Mesothelial cell of epicardium (in vitro differentiated cells): ENCODE measurements around the gene SIK3. TPM values are rescaled to one million over a fixed set of nuclear protein-coding genes. Genes with fewer than 3 reads are reported as not detected.

Experiments
- DNase-seq, 2 experiments: peaks; one replicate each; pipeline ENCODE4 v3.0.0; 2021; ENCODE audit warnings: low spot score in 2 of 2; ENCODE audit not compliant: unreplicated experiment in 2 of 2
- H3K27ac Mint-ChIP-seq: 2 replicates; pipeline ENCODE4 v1.8.0; 2021; ENCODE audit warnings: mixed read lengths
- H3K27me3 Mint-ChIP-seq: 2 replicates; pipeline ENCODE4 v1.8.0; 2021; ENCODE audit warnings: low read depth, mixed read lengths
- H3K36me3 Mint-ChIP-seq: 2 replicates; pipeline ENCODE4 v1.8.0; 2021; ENCODE audit warnings: mixed read lengths
- H3K4me1 Mint-ChIP-seq: 2 replicates; pipeline ENCODE4 v1.8.0; 2021; ENCODE audit warnings: mixed read lengths
- H3K4me3 Mint-ChIP-seq: 2 replicates; pipeline ENCODE4 v1.8.0; 2021; ENCODE audit warnings: mild to moderate bottlenecking, moderate library complexity, mixed read lengths
- H3K9me3 Mint-ChIP-seq: 2 replicates; pipeline ENCODE4 v1.8.0; 2021; ENCODE audit warnings: mixed read lengths
- CTCF ChIP-seq: fragments of 200-600 bp; sonication (generic); IDR thresholded peaks from one replicate; pipeline ENCODE4 v1.5.0; 2021; ENCODE audit warnings: antibody characterized with exemption; ENCODE audit not compliant: unreplicated experiment
- total RNA-seq: library from RNA; stranded (reverse); gene quantifications from 3 replicates; pipeline ENCODE4 v1.2.1, GENCODE V29; 2021

Gene SIK3
- total RNA-seq, 1 donor from 2014 or later: 35.6 TPM

- no peak for TF ChIP-seq CTCF
- Mint-ChIP-seq H3K27ac (no peak overlapping the region), H3K27me3 (no peaks in the 10 kb centered on the region), H3K9me3 (no peaks in the 10 kb centered on the region), H3K4me1 (peaks cover 4% of the 10 kb centered on the region), H3K4me3 (no peak overlapping the region), H3K36me3 (peaks cover 32% of the 10 kb centered on the region)
- DNase-seq: no peak
Observed at GRCh38 chr11:116842909-116843308, 255.3 kb downstream of the SIK3 start.

GRCh38 chr11:116842117-116842516, 256.1 kb downstream of the SIK3 start:
- Mint-ChIP-seq H3K27me3 (no peaks in the 10 kb centered on the region), H3K36me3 (peaks cover 26% of the 10 kb centered on the region), H3K27ac (no peak overlapping the region), H3K4me1 (peaks cover 12% of the 10 kb centered on the region), H3K4me3 (no peak overlapping the region), H3K9me3 (no peaks in the 10 kb centered on the region)
- TF ChIP-seq CTCF: no peak
- DNase-seq: no peak

- TF ChIP-seq CTCF: no peak
- Mint-ChIP-seq H3K36me3 (peaks cover 14% of the 10 kb centered on the region), H3K4me1 (peaks cover 18% of the 10 kb centered on the region), H3K4me3 (no peak overlapping the region), H3K9me3 (no peaks in the 10 kb centered on the region), H3K27me3 (no peaks in the 10 kb centered on the region), H3K27ac (no peak overlapping the region)
- DNase-seq: no peak
Observed at GRCh38 chr11:116840746-116841296, 257.4 kb downstream of the SIK3 start.

GRCh38 chr11:116840224-116840745, 257.9 kb downstream of the SIK3 start:
- Mint-ChIP-seq H3K9me3 (no peaks in the 10 kb centered on the region), H3K27me3 (no peaks in the 10 kb centered on the region), H3K36me3 (peaks cover 12% of the 10 kb centered on the region), H3K4me1 (peaks cover 20% of the 10 kb centered on the region), H3K27ac (no peak overlapping the region), H3K4me3 (no peak overlapping the region)
- TF ChIP-seq CTCF: no peak
- DNase-seq: no peak

- H3K36me3 Mint-ChIP-seq: peaks cover 6% of the 10 kb centered on the region
- no peak for DNase-seq
- no peak overlapping the region for H3K27ac Mint-ChIP-seq
- no peak for TF ChIP-seq CTCF
- H3K4me1 Mint-ChIP-seq: peaks cover 24% of the 10 kb centered on the region
- H3K27me3 Mint-ChIP-seq: no peaks in the 10 kb centered on the region
- H3K4me3 Mint-ChIP-seq: no peak overlapping the region
- no peaks in the 10 kb centered on the region for H3K9me3 Mint-ChIP-seq
Observed at GRCh38 chr11:116838321-116839084, 259.7 kb downstream of the SIK3 start.
